DOHH2 (cell line): ENCODE measurements around the gene CXorf58.

ENCODE experiments used
- CTCF ChIP-seq: fragments of 200-600 bp; sonication (generic); IDR thresholded peaks from one replicate; pipeline ENCODE4 v1.5.1; 2014; ENCODE audit warnings: antibody characterized with exemption, mild to moderate bottlenecking, low read depth, low read length; ENCODE audit not compliant: poor library complexity, severe bottlenecking
- EZH2phosphoT487 ChIP-seq: fragments of 200-600 bp; sonication (generic); IDR thresholded peaks from 2 replicates; pipeline ENCODE4 v1.6.1; 2017; ENCODE audit warnings: borderline replicate concordance, mild to moderate bottlenecking, antibody characterized with exemption, low read length, moderate library complexity, mixed read lengths

GRCh38 chrX:23930894-23931604 lies 23.2 kb downstream of the CXorf58 start:
- TF ChIP-seq CTCF (no peak), EZH2phosphoT487 (no peak)
